ENCODE measurements around the gene IMPACT. TPM values are rescaled to one million over a fixed set of nuclear protein-coding genes. Genes with fewer than 3 reads are reported as not detected.
A peak's percentile ranks its signal among the peaks of the same experiment; 100 is the strongest.

The IMPACT gene
- polyA plus RNA-seq, 1 experiment = 10.0 TPM

GRCh38 chr18:24397694-24398368 lies 28.6 kb upstream of the IMPACT start, which contains the start of gene OSBPL1A:
Gene OSBPL1A, minus strand, starts transcription at chr18:24397824. Its CDS starts 20,291 bp downstream, at chr18:24377533.
- CTCF ChIA-PET = interaction anchor here (1.0 to 2.3 kb wide), 3 partner anchors 9 to 38 kb away, joined by 3 to 10 read pairs (median 4); no protein-coding TSS in a partner anchor

DNA sequence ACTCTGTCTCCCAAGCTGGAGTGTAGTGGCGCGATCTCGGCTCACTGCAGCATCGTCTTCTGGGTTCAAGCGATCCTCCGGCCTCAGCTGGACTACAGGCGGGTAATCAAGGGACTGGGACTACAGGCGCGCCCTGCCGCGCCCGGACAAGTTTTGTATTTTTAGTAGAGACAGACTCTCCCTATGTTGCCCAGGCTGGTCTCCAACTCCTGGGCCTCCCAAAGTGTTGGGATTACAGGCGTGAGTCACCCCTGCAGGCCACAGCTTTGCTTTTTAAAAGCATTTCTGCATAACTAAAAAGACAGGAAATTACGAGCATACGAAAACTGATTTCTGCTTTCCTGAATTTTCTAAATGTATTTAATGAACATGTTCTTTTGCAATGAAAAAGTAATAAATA lies 27.9 kb upstream of the IMPACT start:
- CTCF ChIA-PET = interaction anchor here (0.6 to 2.3 kb wide), 3 partner anchors 9 to 588 kb away, joined by 3 to 10 read pairs (median 3); no protein-coding TSS in a partner anchor
- Histone ChIP-seq H3K27me3 (ENCODE audit: control insufficient read depth, insufficient read depth, low read length) (no peaks in the 10 kb centered on the region), H3K4me3 (ENCODE audit: low read depth, low read length) (peak overlapping the region; percentile 72), H3K36me3 (ENCODE audit: control insufficient read depth, insufficient read depth, low read length) (no peaks in the 10 kb centered on the region)
- no peak for TF ChIP-seq CTCF (IDR thresholded peaks at IDR 0.05; ENCODE audit: insufficient read depth, low read depth, low read length)
- peak; percentile 21 for DNase-seq (ENCODE audit: low read depth)
- POLR2A ChIA-PET = no interaction called here

More at GRCh38 chr18:24397694-24398368, 28.6 kb upstream of the IMPACT start, which contains the start of gene OSBPL1A:
- H3K36me3 ChIP-seq (ENCODE audit: control insufficient read depth, insufficient read depth, low read length) = no peaks in the 10 kb centered on the region
- H3K27me3 ChIP-seq (ENCODE audit: control insufficient read depth, insufficient read depth, low read length) = no peaks in the 10 kb centered on the region
- H3K4me3 ChIP-seq (ENCODE audit: low read depth, low read length) = peak within 1 kb of the TSS; percentile 72
- no peak for TF ChIP-seq CTCF (IDR thresholded peaks at IDR 0.05; ENCODE audit: insufficient read depth, low read depth, low read length)
- POLR2A ChIA-PET = interaction anchor here (0.6 kb wide), 1 partner anchor 49 kb away, joined by 12 read pairs; no protein-coding TSS in a partner anchor
- peak; percentile 45 for DNase-seq (ENCODE audit: low read depth)

- Histone ChIP-seq H3K4me3 (ENCODE audit: low read depth, low read length) (no peak overlapping the region), H3K36me3 (ENCODE audit: control insufficient read depth, insufficient read depth, low read length) (no peaks in the 10 kb centered on the region), H3K27me3 (ENCODE audit: control insufficient read depth, insufficient read depth, low read length) (no peaks in the 10 kb centered on the region)
- ChIA-PET POLR2A (no interaction called here), CTCF (no interaction called here)
- no peak for TF ChIP-seq CTCF (IDR thresholded peaks at IDR 0.05; ENCODE audit: insufficient read depth, low read depth, low read length)
- DNase-seq (ENCODE audit: low read depth) = no peak
Observed at GRCh38 chr18:24400587-24400986, 25.9 kb upstream of the IMPACT start.

- CTCF ChIA-PET = no interaction called here
Observed at GRCh38 chr18:24402209-24402785, 24.2 kb upstream of the IMPACT start.

More at GRCh38 chr18:24402209-24402785, 24.2 kb upstream of the IMPACT start:
- no peak for DNase-seq (ENCODE audit: low read depth)
- TF ChIP-seq CTCF (IDR thresholded peaks at IDR 0.05; ENCODE audit: insufficient read depth, low read depth, low read length) = peak; percentile 30; the same call in 1 of the 2 replicates
- Histone ChIP-seq H3K36me3 (ENCODE audit: control insufficient read depth, insufficient read depth, low read length) (no peaks in the 10 kb centered on the region), H3K4me3 (ENCODE audit: low read depth, low read length) (no peak overlapping the region), H3K27me3 (ENCODE audit: control insufficient read depth, insufficient read depth, low read length) (peaks cover 3% of the 10 kb centered on the region)
- POLR2A ChIA-PET = no interaction called here

Data from BJ (cell line).